GM23248 (cell line): Measurements from ENCODE around the gene GLP1R.

Source experiments
- EZH2 ChIP-seq: fragments of 200-600 bp; sonication (generic); IDR thresholded peaks from 2 replicates; pipeline ENCODE4 v1.6.1; 2018; ENCODE audit warnings: antibody characterized with exemption, mild to moderate bottlenecking; ENCODE audit not compliant: insufficient read depth, poor library complexity, severe bottlenecking
- EZH2phosphoT487 ChIP-seq: fragments of 200-600 bp; sonication (generic); IDR thresholded peaks from 2 replicates; pipeline ENCODE4 v1.6.1; 2018; ENCODE audit warnings: antibody characterized with exemption, moderate library complexity, mild to moderate bottlenecking, low read depth; ENCODE audit not compliant: insufficient read depth

GRCh38 chr6:39073471-39074355 is 25.1 kb downstream of the GLP1R start:
- no peak for TF ChIP-seq EZH2phosphoT487
- no peak for TF ChIP-seq EZH2
